ENCODE data around the gene LRRC74A.

LRRC74A gene

GRCh38 chr14:76826122-76826521 is at the start of gene LRRC74A:
Gene LRRC74A, plus strand, starts transcription at chr14:76826408. Its CDS starts 290 bp downstream, at chr14:76826698.
- no peak for DNase-seq

- peak; percentile 16 for DNase-seq
These were observed 49.6 kb upstream of the LRRC74A start for GRCh38 chr14:76776428-76777251.

- no peak for DNase-seq
These were observed 48.5 kb upstream of the LRRC74A start for GRCh38 chr14:76777721-76778120.

GRCh38 chr14:76778546-76779215 is 47.5 kb upstream of the LRRC74A start:
- no peak for DNase-seq

GRCh38 chr14:76779221-76780057 is 46.8 kb upstream of the LRRC74A start:
- no peak for DNase-seq

- no peak for DNase-seq
These were observed 46.2 kb upstream of the LRRC74A start for GRCh38 chr14:76780058-76780345.

- DNase-seq: no peak
These were observed 45.8 kb upstream of the LRRC74A start for GRCh38 chr14:76780360-76780759.

- DNase-seq: no peak
These were observed 45.1 kb upstream of the LRRC74A start for GRCh38 chr14:76780875-76781647.

- no peak for DNase-seq
These were observed 44.6 kb upstream of the LRRC74A start for GRCh38 chr14:76781648-76782051.

- no peak for DNase-seq
These were observed 43.9 kb upstream of the LRRC74A start for GRCh38 chr14:76782115-76782884.

GRCh38 chr14:76782885-76783566 is 43.2 kb upstream of the LRRC74A start:
- DNase-seq: no peak

GRCh38 chr14:76784266-76784874 is 41.8 kb upstream of the LRRC74A start:
- no peak for DNase-seq

GRCh38 chr14:76784881-76785280 is 41.3 kb upstream of the LRRC74A start:
- peak; percentile 47 for DNase-seq

GRCh38 chr14:76786601-76787000 is 39.6 kb upstream of the LRRC74A start:
- DNase-seq: no peak

- no peak for DNase-seq
These were observed 33.8 kb upstream of the LRRC74A start for GRCh38 chr14:76792422-76792821.

GRCh38 chr14:76793324-76793723 is 32.9 kb upstream of the LRRC74A start:
- no peak for DNase-seq

- no peak for DNase-seq
These were observed 32.3 kb upstream of the LRRC74A start for GRCh38 chr14:76793956-76794355.

GRCh38 chr14:76806446-76806845 is 19.8 kb upstream of the LRRC74A start:
- DNase-seq: no peak

- no peak for DNase-seq
These were observed 18.2 kb upstream of the LRRC74A start for GRCh38 chr14:76808011-76808410.

- no peak for DNase-seq
These were observed 17.2 kb upstream of the LRRC74A start for GRCh38 chr14:76808990-76809389.

GRCh38 chr14:76810525-76810924 is 15.7 kb upstream of the LRRC74A start:
- DNase-seq: no peak

Measured in NCI-H2107 (cell line).